ENCODE results near the gene L2HGDH. TPM values are rescaled to one million over a fixed set of nuclear protein-coding genes. Genes with fewer than 3 reads are reported as not detected.

L2HGDH gene
- total RNA-seq, 1 donor from 2014 or later, result 14.2 TPM

DNA sequence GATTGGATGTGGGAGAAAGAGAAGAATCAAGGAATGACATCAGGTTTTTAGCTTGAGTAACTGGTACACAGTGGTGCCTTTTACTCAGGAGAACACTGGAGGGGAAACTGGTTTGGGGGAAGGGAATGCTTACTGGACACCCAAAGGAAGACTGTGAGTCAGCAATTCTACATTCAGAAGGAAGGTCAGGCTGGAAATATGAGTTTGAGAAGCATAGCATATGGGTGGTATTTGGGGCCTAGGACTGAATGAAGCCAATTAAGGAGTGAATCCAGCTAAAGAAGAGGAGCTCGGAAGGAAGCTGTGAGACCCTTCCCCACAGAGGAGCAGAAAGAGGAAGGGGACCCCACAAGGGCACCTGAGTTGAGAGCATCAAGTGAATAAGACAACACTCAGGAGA, 35.5 kb upstream of the L2HGDH start:
- Mint-ChIP-seq H3K36me3 (ENCODE audit: low read depth) (peaks cover 4% of the 10 kb centered on the region), H3K4me3 (ENCODE audit: low read depth) (no peak overlapping the region), H3K27ac (no peak overlapping the region), H3K9me3 (no peaks in the 10 kb centered on the region), H3K27me3 (ENCODE audit: low read depth) (peaks cover 19% of the 10 kb centered on the region), H3K4me1 (ENCODE audit: low read depth) (peaks cover 23% of the 10 kb centered on the region)
- DNase-seq (ENCODE audit: low spot score), result no peak
- intact Hi-C loops (cut with micrococcal nuclease), result no loop called here

DNA sequence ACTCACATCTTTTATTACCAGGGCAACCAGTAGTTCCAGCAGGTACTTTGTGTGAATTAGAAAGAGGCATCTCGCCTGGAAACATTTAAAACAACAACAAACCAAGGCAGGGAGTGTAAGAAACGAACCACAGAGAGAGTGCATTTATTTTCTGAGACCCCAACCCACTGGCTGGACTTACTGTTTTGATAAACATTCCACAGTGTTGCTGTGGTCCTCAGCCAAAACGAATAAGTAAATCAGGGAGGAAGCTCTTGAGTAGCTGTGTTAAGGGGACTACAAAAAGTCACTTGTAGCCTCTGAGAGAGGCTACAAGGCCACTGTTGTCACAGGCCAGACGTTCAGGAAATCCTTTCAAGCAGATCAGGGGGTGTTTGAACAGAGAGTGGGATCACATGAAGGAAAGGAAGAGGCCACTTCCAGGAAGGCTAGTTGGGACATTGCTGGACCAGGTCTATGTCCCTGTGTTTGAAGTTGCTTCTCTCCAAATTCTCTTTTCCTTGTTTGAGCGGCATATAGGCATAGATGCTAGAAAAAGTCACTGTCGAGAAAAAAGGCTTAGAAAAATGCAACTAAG, 33.9 kb upstream of the L2HGDH start:
- DNase-seq (ENCODE audit: low spot score), result no peak
- Mint-ChIP-seq H3K4me3 (ENCODE audit: low read depth) (no peak overlapping the region), H3K27me3 (ENCODE audit: low read depth) (peaks cover 19% of the 10 kb centered on the region), H3K9me3 (no peaks in the 10 kb centered on the region), H3K36me3 (ENCODE audit: low read depth) (peaks cover 6% of the 10 kb centered on the region), H3K27ac (no peak overlapping the region), H3K4me1 (ENCODE audit: low read depth) (peaks cover 27% of the 10 kb centered on the region)
- intact Hi-C loops (cut with micrococcal nuclease), result loop anchor here (2.0 kb wide), 1 partner anchor 17 kb away; no protein-coding TSS in a partner anchor

GRCh38 chr14:50344876-50345563, 33.0 kb upstream of the L2HGDH start:
- no peaks in the 10 kb centered on the region for H3K9me3 Mint-ChIP-seq
- no peak for DNase-seq (ENCODE audit: low spot score)
- H3K27ac Mint-ChIP-seq, result no peak overlapping the region
- no peak overlapping the region for H3K4me3 Mint-ChIP-seq (ENCODE audit: low read depth)
- intact Hi-C loops (cut with micrococcal nuclease), result loop anchor here (1.0 to 5.0 kb wide), 4 partner anchors 18 to 177 kb away; partner anchors contain the start of gene CDKL1
- peaks cover 27% of the 10 kb centered on the region for H3K4me1 Mint-ChIP-seq (ENCODE audit: low read depth)
- peaks cover 8% of the 10 kb centered on the region for H3K36me3 Mint-ChIP-seq (ENCODE audit: low read depth)
- peaks cover 19% of the 10 kb centered on the region for H3K27me3 Mint-ChIP-seq (ENCODE audit: low read depth)

DNA sequence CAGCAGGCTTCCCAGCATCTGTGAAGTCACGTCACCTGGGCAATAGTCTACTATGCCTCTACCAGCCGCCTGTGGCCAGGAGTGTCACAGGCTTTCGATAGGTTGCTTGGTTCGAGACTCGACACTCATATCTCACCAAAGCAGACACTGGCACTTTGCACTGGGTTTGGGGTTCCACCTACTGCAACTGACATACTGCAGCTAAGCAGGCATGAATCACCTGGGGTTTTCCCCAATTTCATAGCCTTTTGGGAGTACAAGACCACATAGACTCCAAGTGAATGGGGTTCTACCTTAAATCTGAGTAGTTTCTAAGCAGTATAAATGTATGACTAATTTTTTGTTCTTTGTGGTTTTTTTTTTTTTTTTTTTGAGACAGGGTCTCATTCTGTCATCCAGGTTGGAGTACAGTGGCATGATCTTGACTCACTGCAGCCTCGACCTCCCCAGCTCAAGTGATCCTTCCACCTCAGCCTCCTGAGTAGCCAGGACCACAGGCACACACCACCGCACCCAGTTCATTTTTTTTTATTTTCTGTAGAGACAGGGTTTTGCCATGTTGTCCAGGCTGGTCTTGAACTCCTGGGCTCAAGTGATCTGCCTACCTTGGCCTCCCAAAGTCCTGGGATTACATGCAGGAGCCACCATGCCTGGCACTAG, 32.2 kb upstream of the L2HGDH start:
- H3K4me3 Mint-ChIP-seq (ENCODE audit: low read depth), result no peak overlapping the region
- peaks cover 27% of the 10 kb centered on the region for H3K4me1 Mint-ChIP-seq (ENCODE audit: low read depth)
- peak; percentile 20 for DNase-seq (ENCODE audit: low spot score)
- intact Hi-C loops (cut with micrococcal nuclease), result loop anchor here (1.0 to 5.0 kb wide), 4 partner anchors 19 to 178 kb away; partner anchors contain the start of gene CDKL1
- no peaks in the 10 kb centered on the region for H3K9me3 Mint-ChIP-seq
- H3K27ac Mint-ChIP-seq, result peak overlapping the region; percentile 65
- peaks cover 8% of the 10 kb centered on the region for H3K36me3 Mint-ChIP-seq (ENCODE audit: low read depth)
- H3K27me3 Mint-ChIP-seq (ENCODE audit: low read depth), result peaks cover 19% of the 10 kb centered on the region

DNA sequence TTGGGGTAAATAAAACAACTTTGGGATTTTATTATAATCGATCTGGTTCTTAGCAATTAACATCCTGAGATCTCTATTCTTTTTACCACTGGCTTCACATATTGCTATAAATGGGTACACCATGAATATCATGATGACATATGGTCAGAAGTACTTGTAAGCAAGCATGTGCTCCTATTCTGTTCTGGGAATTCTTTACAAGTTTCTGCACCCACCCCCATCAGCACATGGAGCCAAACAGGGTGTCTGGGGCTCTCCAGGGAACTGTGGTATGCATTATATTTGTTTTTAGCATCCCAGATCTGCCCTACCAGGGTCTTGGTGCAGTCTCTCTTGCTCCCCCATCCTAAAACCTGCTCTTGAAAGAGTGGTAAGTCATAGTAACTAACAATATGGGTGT, 31.4 kb upstream of the L2HGDH start:
- no peak for DNase-seq (ENCODE audit: low spot score)
- H3K4me1 Mint-ChIP-seq (ENCODE audit: low read depth), result peaks cover 27% of the 10 kb centered on the region
- intact Hi-C loops (cut with micrococcal nuclease), result loop anchor here (5.0 kb wide), 1 partner anchor 54 kb away; the partner anchor contains the start of gene CDKL1
- H3K27ac Mint-ChIP-seq, result no peak overlapping the region
- H3K4me3 Mint-ChIP-seq (ENCODE audit: low read depth), result no peak overlapping the region
- no peaks in the 10 kb centered on the region for H3K9me3 Mint-ChIP-seq
- peaks cover 16% of the 10 kb centered on the region for H3K27me3 Mint-ChIP-seq (ENCODE audit: low read depth)
- peaks cover 8% of the 10 kb centered on the region for H3K36me3 Mint-ChIP-seq (ENCODE audit: low read depth)

- Mint-ChIP-seq H3K9me3 (no peaks in the 10 kb centered on the region), H3K4me3 (ENCODE audit: low read depth) (no peak overlapping the region), H3K4me1 (ENCODE audit: low read depth) (peaks cover 27% of the 10 kb centered on the region), H3K36me3 (ENCODE audit: low read depth) (peaks cover 8% of the 10 kb centered on the region), H3K27me3 (ENCODE audit: low read depth) (peaks cover 11% of the 10 kb centered on the region), H3K27ac (peak overlapping the region; percentile 44)
- intact Hi-C loops (cut with micrococcal nuclease), result loop anchor here (1.0 to 5.0 kb wide), 2 partner anchors 55 to 190 kb away; partner anchors contain the start of genes CDKL1 and MAP4K5
- peak; percentile 33 for DNase-seq (ENCODE audit: low spot score)
These were observed 30.4 kb upstream of the L2HGDH start for GRCh38 chr14:50342221-50343078.

- Mint-ChIP-seq H3K4me3 (ENCODE audit: low read depth) (no peak overlapping the region), H3K27ac (no peak overlapping the region), H3K36me3 (ENCODE audit: low read depth) (peaks cover 8% of the 10 kb centered on the region), H3K4me1 (ENCODE audit: low read depth) (peaks cover 34% of the 10 kb centered on the region), H3K27me3 (ENCODE audit: low read depth) (peaks cover 6% of the 10 kb centered on the region), H3K9me3 (no peaks in the 10 kb centered on the region)
- no peak for DNase-seq (ENCODE audit: low spot score)
- intact Hi-C loops (cut with micrococcal nuclease), result loop anchor here (5.0 kb wide), 1 partner anchor 56 kb away; the partner anchor contains the start of gene CDKL1
These were observed 28.9 kb upstream of the L2HGDH start for GRCh38 chr14:50340963-50341362.

DNA sequence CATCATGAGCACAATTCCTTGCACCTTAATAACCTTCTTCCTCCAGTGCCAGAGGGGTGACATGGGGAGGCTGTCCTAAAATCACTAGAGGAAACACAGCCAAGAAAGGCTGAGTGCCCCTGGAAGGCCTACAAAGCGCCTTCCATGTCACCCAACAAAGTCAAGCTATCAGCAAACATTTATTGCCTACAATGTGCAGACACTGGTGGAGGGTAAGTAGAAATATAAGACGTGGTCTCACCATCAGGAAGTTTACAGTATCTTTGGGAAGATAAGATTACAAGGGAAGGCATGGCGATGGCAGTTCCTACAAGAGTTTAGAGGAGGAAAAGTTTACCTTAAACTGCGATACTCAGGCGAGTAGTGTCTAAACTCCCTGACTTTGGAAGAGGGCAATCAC, 28.0 kb upstream of the L2HGDH start:
- no peak for DNase-seq (ENCODE audit: low spot score)
- Mint-ChIP-seq H3K36me3 (ENCODE audit: low read depth) (peaks cover 10% of the 10 kb centered on the region), H3K27me3 (ENCODE audit: low read depth) (peaks cover 6% of the 10 kb centered on the region), H3K27ac (no peak overlapping the region), H3K4me1 (ENCODE audit: low read depth) (peaks cover 35% of the 10 kb centered on the region), H3K9me3 (no peaks in the 10 kb centered on the region), H3K4me3 (ENCODE audit: low read depth) (no peak overlapping the region)
- intact Hi-C loops (cut with micrococcal nuclease), result loop anchor here (5.0 kb wide), 1 partner anchor 57 kb away; the partner anchor contains the start of gene CDKL1

DNA sequence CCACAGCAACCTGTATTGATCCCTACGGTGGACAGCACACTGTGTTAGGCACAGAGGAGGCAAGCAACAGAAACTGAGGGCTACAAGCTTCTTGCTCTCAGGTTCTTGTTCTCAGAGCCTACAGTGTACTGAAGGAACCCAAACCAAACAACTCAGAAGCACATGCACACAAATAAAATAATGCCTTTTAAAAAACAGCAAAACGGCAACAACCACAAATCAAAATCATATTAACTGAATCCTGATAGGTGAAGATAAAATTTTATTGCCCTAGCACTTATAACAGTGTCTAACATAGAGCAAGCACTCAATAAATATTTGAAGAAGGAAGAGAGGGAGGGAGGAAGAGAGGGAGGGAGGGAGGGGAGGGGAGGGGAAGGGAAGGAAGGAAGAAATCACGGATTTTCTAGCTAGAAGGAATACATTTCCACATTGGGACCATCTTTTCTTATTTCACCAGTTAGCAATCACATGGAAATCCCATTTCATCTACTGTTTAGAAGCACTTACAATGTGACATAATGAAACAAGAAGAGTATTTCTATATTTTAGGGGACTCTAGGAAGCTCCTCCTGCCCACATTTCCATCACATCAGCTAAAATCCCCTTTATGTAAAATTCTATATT, 27.3 kb upstream of the L2HGDH start:
- intact Hi-C loops (cut with micrococcal nuclease), result no loop called here
- no peak overlapping the region for H3K27ac Mint-ChIP-seq

DNA sequence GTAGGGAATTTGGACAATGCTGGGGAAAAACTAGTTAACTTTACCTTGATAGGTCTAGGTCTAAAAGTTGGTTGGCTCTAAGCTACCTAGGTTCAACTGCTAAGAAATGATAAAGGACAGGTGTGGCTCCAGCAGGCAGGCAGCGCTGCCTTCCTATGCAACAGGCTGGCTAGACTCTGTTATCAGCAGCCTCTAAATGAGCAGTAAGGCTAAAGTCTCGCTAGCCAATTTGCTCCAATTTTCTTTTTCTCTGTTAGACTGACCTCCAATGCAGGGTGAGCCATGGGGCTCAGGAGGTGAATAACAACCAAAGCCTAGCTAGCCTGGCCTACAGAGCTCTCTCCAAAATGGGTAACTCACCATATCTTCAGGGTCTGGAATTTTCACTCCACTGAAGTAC, 26.6 kb upstream of the L2HGDH start:
- DNase-seq (ENCODE audit: low spot score), result no peak
- Mint-ChIP-seq H3K36me3 (ENCODE audit: low read depth) (peaks cover 6% of the 10 kb centered on the region), H3K4me1 (ENCODE audit: low read depth) (peaks cover 24% of the 10 kb centered on the region), H3K27me3 (ENCODE audit: low read depth) (no peaks in the 10 kb centered on the region), H3K27ac (no peak overlapping the region), H3K9me3 (no peaks in the 10 kb centered on the region), H3K4me3 (ENCODE audit: low read depth) (no peak overlapping the region)
- intact Hi-C loops (cut with micrococcal nuclease), result no loop called here

More for the DNA sequence above, 27.3 kb upstream of the L2HGDH start:
- Mint-ChIP-seq H3K36me3 (ENCODE audit: low read depth) (peaks cover 7% of the 10 kb centered on the region), H3K27me3 (ENCODE audit: low read depth) (peaks cover under 1% of the 10 kb centered on the region), H3K4me1 (ENCODE audit: low read depth) (peaks cover 29% of the 10 kb centered on the region), H3K9me3 (no peaks in the 10 kb centered on the region), H3K4me3 (ENCODE audit: low read depth) (no peak overlapping the region)
- DNase-seq (ENCODE audit: low spot score), result no peak

DNA sequence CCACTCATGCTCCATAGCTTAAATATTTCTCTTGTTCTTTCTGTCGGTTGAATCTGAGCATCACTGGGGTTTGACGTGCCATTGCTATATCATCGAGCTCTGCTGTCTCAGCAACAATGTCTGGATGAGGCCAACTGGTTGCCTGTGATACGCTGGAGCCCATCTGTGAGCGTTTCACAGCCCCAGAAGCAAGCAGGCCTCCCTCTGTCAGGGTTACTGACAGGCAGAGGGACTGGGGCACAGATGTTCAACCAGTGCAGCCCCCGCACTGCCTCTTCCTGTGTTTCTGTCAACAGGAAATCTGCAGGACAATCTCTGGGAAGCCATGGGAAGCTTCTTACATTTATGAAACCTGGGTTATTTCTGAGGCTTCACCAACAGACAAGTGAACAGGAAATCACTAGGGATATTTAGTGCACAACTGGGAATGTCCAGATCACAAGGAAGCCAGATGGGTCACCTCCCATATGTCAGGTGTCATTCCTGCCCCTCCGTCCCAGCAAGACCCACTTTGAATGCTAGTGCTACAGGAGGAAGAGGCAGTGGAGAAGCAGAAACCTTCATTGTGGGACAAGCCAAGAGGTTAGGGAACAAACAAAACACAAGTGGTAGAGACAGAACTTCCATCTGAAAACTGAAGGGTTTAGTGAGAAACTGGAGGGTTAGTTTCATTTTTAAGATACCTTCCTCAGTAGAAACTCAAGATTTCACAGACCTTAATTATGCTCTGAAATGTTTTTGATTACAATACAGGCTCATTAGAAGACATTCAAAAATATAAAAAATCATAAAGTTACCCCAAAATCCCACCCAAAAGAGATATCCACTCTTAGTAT, 24.2 kb upstream of the L2HGDH start:
- peaks cover 10% of the 10 kb centered on the region for H3K4me1 Mint-ChIP-seq (ENCODE audit: low read depth)
- intact Hi-C loops (cut with micrococcal nuclease), result no loop called here
- H3K36me3 Mint-ChIP-seq (ENCODE audit: low read depth), result peaks cover 16% of the 10 kb centered on the region
- no peak overlapping the region for H3K4me3 Mint-ChIP-seq (ENCODE audit: low read depth)
- no peaks in the 10 kb centered on the region for H3K27me3 Mint-ChIP-seq (ENCODE audit: low read depth)
- H3K9me3 Mint-ChIP-seq, result no peaks in the 10 kb centered on the region
- no peak overlapping the region for H3K27ac Mint-ChIP-seq
- DNase-seq (ENCODE audit: low spot score), result no peak
